Measurements from ENCODE around the gene USO1.
"Not testable (repeated sequence)": the region's sequence is repeated elsewhere in the genome, so short reads cannot be mapped to it uniquely, and the experiment has no call there.

Gene USO1

GRCh38 chr4:75724066-75724866 is at the start of gene USO1:
USO1 (plus strand) TSS chr4:75724577; CDS start chr4:75724820, 243 bp downstream.
- DNase-seq: peak; percentile 100

- DNase-seq: no peak
Observed at GRCh38 chr4:75675004-75675531, 49.3 kb upstream of the USO1 start.

GRCh38 chr4:75678473-75678872 is 45.9 kb upstream of the USO1 start:
- DNase-seq: no peak

- no peak for DNase-seq
Observed at GRCh38 chr4:75678965-75679364, 45.4 kb upstream of the USO1 start.

GRCh38 chr4:75679876-75680575 is 44.4 kb upstream of the USO1 start:
- DNase-seq: no peak

- no peak for DNase-seq
Observed at GRCh38 chr4:75683482-75684155, 40.8 kb upstream of the USO1 start.

GRCh38 chr4:75685546-75686189 is 38.7 kb upstream of the USO1 start:
- DNase-seq: no peak

- DNase-seq: peak; percentile 34
Observed at GRCh38 chr4:75686346-75686745, 38.0 kb upstream of the USO1 start.

GRCh38 chr4:75687125-75687524 is 37.3 kb upstream of the USO1 start:
- DNase-seq: not testable (repeated sequence)

GRCh38 chr4:75692066-75692465 is 32.3 kb upstream of the USO1 start:
- DNase-seq: not testable (repeated sequence)

GRCh38 chr4:75696071-75696470 is 28.3 kb upstream of the USO1 start:
- DNase-seq: peak; percentile 46

- DNase-seq: no peak
Observed at GRCh38 chr4:75696581-75696980, 27.8 kb upstream of the USO1 start.

GRCh38 chr4:75698162-75698962 is 26.0 kb upstream of the USO1 start:
- peak; percentile 36 for DNase-seq

GRCh38 chr4:75698963-75699228 is 25.5 kb upstream of the USO1 start:
- no peak for DNase-seq

- DNase-seq: no peak
Observed at GRCh38 chr4:75699299-75699698, 25.1 kb upstream of the USO1 start.

- no peak for DNase-seq
Observed at GRCh38 chr4:75702919-75703411, 21.4 kb upstream of the USO1 start.

- DNase-seq: no peak
Observed at GRCh38 chr4:75705198-75705977, 19.0 kb upstream of the USO1 start.

- DNase-seq: peak; percentile 63
Observed at GRCh38 chr4:75708218-75708691, 16.1 kb upstream of the USO1 start.

GRCh38 chr4:75710246-75710645 is 14.1 kb upstream of the USO1 start:
- DNase-seq: no peak

GRCh38 chr4:75714011-75714410 is 10.4 kb upstream of the USO1 start:
- no peak for DNase-seq

- no peak for DNase-seq
Observed at GRCh38 chr4:75714704-75715103, 9.7 kb upstream of the USO1 start.

Measured in CD4-positive, alpha-beta T cell treated with Interleukin-12 subunit alpha and Interleukin-12 subunit beta, for 1 hour (primary cell).